GM12872 (cell line): ENCODE results near the gene SRC.

ENCODE experiments used
- CTCF ChIP-seq: IDR thresholded peaks from 3 replicates; pipeline ENCODE4 v1.5.1; 2011; ENCODE audit warnings: low read depth, mild to moderate bottlenecking, low read length, moderate library complexity; ENCODE audit not compliant: insufficient read depth

The SRC gene

GRCh38 chr20:37349517-37350491 lies 3.9 kb downstream of the SRC start:
- no peak for TF ChIP-seq CTCF

- no peak for TF ChIP-seq CTCF
Measured at GRCh38 chr20:37350649-37351574, 5.0 kb downstream of the SRC start.

GRCh38 chr20:37351689-37352607 lies 6.0 kb downstream of the SRC start:
- TF ChIP-seq CTCF = no peak

GRCh38 chr20:37352608-37352980 lies 6.7 kb downstream of the SRC start:
- no peak for TF ChIP-seq CTCF

GRCh38 chr20:37353285-37353849 lies 7.4 kb downstream of the SRC start:
- TF ChIP-seq CTCF = no peak

GRCh38 chr20:37354210-37355195 lies 8.6 kb downstream of the SRC start:
- no peak for TF ChIP-seq CTCF
